ENCODE measurements around the gene SPOCK1.

- TF ChIP-seq SIN3A (IDR thresholded peaks at IDR 0.05; ENCODE audit: borderline replicate concordance, insufficient read depth, low read length) (no peak), TAF1 (IDR thresholded peaks at IDR 0.05; ENCODE audit: borderline replicate concordance, insufficient read depth, low read length) (no peak), REST (IDR thresholded peaks at IDR 0.05; ENCODE audit: insufficient read depth in 1 of 2, low read depth in 2 of 2, low read length in 2 of 2) (no peak), POLR2AphosphoS5 (IDR thresholded peaks at IDR 0.05; ENCODE audit: low read depth, low read length) (no peak)
Observed at GRCh38 chr5:137348759-137349158, 150.4 kb downstream of the SPOCK1 start.
